ENCODE data around the gene RALBP1.

The RALBP1 gene

DNA sequence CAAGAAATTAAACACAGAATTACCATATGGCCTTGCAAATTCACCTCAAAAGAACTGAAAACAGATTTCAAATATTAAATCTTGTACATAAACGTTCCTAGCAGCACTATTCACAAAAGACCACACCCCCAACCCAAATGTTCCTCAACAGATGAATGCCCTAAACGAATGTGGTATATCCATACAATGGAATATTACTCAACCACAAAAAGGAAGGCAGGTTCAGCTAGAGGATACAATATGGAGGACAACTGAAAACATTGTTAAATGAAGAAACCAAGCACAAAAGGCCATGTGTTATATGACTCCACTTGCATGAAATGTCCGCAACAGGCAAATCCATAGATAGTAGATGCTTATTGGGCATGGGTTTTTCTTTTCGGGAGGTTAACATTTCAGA, 77.3 kb downstream of the RALBP1 start:
- DNase-seq = no peak

DNA sequence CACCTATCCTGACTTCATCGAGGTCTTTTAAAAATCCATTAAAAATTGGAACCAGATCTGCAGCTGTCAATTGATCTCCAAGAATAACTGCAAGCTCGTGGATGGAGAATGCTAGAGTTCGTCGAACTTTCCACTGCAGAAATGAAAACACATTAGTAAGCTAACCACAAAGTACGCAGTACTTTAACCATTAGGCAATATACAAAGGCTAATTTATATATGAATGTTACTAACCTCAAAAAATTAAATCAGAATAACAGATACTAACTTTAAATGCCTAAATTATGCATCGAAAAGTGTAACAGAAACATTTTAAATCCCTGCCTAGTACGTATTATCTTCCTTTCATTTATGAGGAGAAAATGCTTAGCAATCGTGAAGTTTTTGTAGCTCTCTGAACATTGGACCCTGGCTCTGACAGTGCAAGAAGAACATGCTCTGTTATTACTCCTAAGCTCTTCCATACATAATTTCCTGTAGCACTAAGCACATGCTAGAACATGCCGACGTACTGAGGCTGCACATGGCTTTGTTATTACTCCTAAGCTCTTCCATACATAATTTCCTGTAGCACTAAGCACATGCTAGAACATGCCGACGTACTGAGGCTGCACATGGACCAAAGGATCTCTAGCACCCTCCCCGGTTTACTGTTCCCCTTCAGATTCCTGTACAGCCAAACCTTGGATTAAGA, 82.1 kb downstream of the RALBP1 start:
- DNase-seq = no peak

GRCh38 chr18:9558387-9559064, 83.2 kb downstream of the RALBP1 start:
- no peak for DNase-seq

GRCh38 chr18:9559253-9559652, 83.9 kb downstream of the RALBP1 start:
- DNase-seq = no peak

DNA sequence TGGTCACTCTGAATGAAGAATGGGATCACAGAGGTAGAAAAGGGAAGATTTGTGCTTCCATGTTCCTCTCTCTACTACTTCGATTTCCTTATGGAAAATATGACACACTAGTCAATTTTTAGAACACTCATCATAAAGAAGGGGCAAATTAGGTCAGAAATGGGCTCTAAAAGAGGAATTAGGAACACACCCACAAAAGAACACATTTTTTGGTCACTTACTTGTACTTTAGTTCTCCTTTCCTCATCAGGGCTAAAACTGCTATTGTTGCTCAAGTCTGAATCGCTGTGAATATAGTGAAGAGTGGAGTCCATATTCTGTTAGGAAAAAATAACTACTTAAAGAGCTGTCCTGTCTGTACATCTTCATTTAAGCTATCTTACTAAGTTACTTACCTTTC, 86.4 kb downstream of the RALBP1 start:
- no peak for DNase-seq

- DNase-seq = no peak
Measured at GRCh38 chr18:9562584-9562983, 87.3 kb downstream of the RALBP1 start.

DNA sequence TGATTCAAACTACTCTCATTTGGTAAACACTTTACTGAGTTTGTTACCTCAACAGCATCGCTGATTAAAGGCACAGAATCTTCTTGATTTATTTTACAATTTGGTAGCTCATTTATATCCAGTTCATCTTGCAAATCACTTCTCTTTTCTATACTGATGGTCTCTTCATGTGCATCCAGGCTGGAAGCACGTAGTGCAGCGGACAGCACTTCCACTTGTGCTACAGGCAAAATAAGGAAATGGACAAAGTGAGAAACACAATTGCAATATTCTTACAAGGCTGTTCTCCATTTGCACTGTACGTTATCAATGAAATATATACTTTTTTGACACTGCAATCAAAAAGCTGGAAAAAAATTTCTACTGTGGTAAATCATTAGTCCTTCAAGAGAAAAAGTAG, 88.0 kb downstream of the RALBP1 start:
- DNase-seq = no peak

- DNase-seq = no peak
Measured at GRCh38 chr18:9565407-9565806, 90.1 kb downstream of the RALBP1 start.

GRCh38 chr18:9568186-9568585, 92.9 kb downstream of the RALBP1 start:
- no peak for DNase-seq

- DNase-seq = no peak
Measured at GRCh38 chr18:9569178-9569577, 93.9 kb downstream of the RALBP1 start.

DNA sequence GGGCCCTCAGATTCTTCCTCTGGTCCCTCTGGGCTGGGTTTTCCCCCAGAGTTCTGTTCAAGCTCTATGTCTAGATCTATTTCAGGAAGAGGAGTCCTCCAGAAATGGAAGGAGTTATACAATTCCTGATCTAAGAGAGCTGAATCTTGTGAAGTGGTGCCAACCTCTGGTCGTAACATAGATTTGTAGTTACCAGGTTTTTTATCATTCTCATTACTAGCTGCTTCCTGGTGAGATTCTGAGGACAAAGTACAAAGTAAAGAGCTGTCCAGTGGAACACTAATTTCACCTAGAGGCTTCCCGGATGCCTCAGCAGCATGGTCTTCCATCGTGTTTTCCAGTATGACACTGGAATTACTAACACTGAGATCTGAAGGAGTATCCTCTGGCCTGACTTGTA, 94.9 kb downstream of the RALBP1 start:
- DNase-seq = no peak

DNA sequence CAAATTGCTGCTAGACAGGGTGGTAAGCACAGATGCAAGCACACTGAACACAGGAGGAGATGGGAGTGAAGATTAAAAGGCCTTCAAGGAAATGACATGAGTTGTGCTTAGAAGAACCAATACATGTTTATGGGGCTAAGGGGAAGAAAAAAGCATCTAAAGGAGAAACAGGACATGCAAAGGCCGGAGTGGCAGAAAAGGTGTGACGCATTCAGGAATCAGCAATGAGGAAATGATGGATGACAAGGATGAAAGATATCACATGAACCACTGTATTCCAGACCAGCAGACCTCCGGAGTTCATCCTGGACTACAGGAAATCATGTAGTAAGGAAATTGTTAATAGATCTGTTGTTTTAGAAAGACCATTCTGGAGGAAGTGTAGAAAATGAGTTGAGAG, 96.2 kb downstream of the RALBP1 start:
- no peak for DNase-seq

DNA sequence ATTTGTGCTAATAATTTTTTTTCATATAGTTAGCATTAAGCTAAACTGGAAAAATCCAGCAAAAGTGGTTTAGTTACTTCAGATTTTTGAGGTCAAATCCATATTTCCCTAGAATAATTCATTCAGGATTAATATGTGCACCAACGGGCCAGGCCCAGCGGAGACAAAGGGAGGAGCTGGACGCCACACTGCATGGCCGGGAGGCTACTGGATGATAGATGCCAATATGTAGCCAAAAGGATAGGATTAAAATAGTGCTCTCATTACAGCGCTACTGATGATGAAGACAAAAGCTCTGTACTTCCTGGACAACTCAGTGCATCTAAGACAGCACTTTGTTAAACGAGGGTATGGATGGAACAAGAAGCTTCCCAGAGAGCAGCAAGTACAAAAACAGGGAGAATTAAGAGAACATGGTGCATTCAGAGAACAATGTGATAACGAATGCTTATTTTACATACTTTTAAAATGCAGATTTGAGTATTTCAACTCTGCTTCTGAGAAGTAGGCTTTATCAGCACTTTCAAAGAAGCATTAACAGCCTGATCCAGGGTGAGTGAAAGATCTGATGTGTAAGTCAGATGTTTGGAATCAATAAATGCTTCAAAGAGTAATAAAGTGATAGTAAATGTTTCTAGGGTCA, 99.3 kb downstream of the RALBP1 start:
- no peak for DNase-seq

DNA sequence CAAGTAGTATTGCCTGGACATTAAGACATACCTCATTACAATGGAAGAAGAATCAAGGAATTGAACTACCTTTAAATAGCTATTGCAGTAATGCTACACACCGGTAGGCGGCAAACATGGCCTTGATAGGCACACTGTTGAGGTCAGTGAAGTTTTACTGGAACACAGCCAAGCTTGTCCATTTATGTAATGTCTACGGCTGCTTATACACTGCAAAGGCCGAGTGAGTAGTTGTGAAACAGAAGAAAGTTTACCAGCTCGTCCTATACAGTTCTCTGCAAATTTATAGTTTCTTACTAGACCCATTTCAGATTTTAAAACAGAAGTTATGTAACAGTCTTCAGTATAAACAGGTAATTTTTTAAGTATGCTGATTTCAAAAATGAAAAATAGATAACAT, 100.2 kb downstream of the RALBP1 start:
- DNase-seq = no peak

DNA sequence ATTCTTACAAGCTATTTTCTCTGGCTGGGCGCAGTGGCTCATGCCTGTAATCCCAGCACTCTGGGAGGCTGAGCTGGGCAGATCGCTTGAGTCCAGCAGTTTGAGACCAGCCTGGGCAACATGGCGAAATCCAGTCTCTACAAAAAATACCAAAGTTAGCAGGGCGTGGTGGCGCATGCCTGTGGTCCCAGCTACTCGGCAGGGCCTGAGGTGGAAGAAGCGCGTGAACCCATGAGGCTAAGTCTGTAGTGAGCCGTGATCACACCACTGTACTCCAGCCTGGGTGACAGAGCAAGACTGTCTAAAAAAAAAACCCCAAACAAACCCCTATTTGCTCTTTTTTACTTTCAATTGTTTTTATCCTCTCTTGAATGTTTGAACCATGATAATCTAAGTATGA, 102.0 kb downstream of the RALBP1 start:
- no peak for DNase-seq

DNA sequence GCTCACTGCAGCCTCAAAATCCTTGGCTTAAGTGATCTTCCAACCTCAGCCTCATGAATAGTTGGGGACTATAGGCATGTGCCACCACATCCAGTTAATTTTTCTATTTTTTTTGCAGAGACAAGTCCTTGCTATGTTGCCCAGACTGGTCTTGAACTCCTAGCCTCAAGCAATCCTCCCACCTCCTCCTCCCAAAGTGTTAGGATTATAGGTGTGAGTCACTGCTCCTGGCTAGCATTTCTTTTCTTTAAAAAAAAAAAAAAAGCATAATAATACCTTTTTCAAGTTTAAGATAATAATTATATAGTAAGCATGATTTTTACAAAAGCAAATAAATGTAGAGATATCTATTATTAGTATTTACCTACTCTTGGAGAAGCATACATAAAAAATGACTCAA, 103.0 kb downstream of the RALBP1 start:
- no peak for DNase-seq

DNA sequence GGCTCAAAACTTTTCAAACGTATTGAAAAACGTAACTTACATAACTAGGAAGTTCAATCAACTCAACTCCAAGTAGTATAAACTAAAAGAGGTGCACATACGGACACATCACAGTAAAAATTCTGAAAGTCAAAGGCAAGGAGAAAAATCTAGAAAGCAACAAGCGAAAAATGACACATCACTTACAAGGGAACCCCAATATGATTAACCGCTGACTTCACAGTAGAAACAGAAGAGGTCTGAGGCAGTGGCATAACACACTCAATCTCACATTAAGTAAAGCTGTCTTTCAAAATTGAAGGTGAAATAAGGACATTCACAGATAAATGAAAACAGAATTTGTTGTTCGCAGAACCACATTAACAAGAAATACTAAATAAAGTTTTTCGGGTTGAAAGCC, 106.4 kb downstream of the RALBP1 start:
- no peak for DNase-seq

- no peak for DNase-seq
Measured at GRCh38 chr18:9586814-9587213, 111.5 kb downstream of the RALBP1 start.
